ENCODE results near the gene ITPR1. TPM values are rescaled to one million over a fixed set of nuclear protein-coding genes. Genes with fewer than 3 reads are reported as not detected.

ITPR1 gene
- total RNA-seq, 1 experiment from 2014 or later: 48.5 TPM

- Histone ChIP-seq H3F3A (ENCODE audit: low read length, unreplicated experiment) (no peaks in the 10 kb centered on the region), H3K4me2 (ENCODE audit: low read length) (peak overlapping the region; percentile 91), H3K9me3 (ENCODE audit: low read length) (no peaks in the 10 kb centered on the region), H3K27me3 (ENCODE audit: low read length) (no peaks in the 10 kb centered on the region), H4K20me1 (ENCODE audit: low read length) (peaks cover 9% of the 10 kb centered on the region; the same call in 1 of the 2 replicates), H3K4me1 (ENCODE audit: insufficient read depth, low read length) (peaks cover 29% of the 10 kb centered on the region), H2AFZ (ENCODE audit: low read length) (peak overlapping the region; percentile 80), H3K9ac (ENCODE audit: low read length) (peak overlapping the region; percentile 31), H3K36me3 (ENCODE audit: low read depth, low read length) (no peaks in the 10 kb centered on the region), H3K27ac (ENCODE audit: low read length) (peak overlapping the region; percentile 31), H3K9me2 (replicated peaks; ENCODE audit: low read length) (no peaks in the 10 kb centered on the region), H3K4me3 (ENCODE audit: low read length) (peak overlapping the region; percentile 80), H3K79me2 (ENCODE audit: low read length) (peaks cover 29% of the 10 kb centered on the region; the same call in 1 of the 2 replicates)
- ChIA-PET CTCF (interaction anchor here (0.6 to 0.8 kb wide), 2 partner anchors 23 to 142 kb away, joined by 3 to 6 read pairs; no protein-coding TSS in a partner anchor), POLR2A (ENCODE audit: unreplicated experiment) (interaction anchor here (0.7 kb wide), 1 partner anchor 136 kb away, joined by 3 read pairs; no protein-coding TSS in a partner anchor)
- TF ChIP-seq EZH2 (IDR thresholded peaks at IDR 0.05; ENCODE audit: low read length, unreplicated experiment): no peak
- TF ChIP-seq EZH2phosphoT487 (IDR thresholded peaks at IDR 0.05; ENCODE audit: borderline replicate concordance, low read length): no peak
- TF ChIP-seq CTCF (conservative IDR thresholded peaks at IDR 0.05; ENCODE audit: low read depth, low read length): no peak
- intact Hi-C loops (cut with micrococcal nuclease): loop anchor here (1.0 kb wide), 1 partner anchor 141 kb away; no protein-coding TSS in a partner anchor
- BruUV-seq (replicated peaks): no TSS peak
- DNase-seq (no peak), ATAC-seq (no peak)
Measured at GRCh38 chr3:4491855-4492207, 1.3 kb upstream of the ITPR1 start.

- Histone ChIP-seq H2AFZ (ENCODE audit: low read length) (peak overlapping the region; percentile 80), H3K27ac (ENCODE audit: low read length) (peak overlapping the region; percentile 78), H3K79me2 (ENCODE audit: low read length) (peaks cover 29% of the 10 kb centered on the region; the same call in 1 of the 2 replicates), H3F3A (ENCODE audit: low read length, unreplicated experiment) (no peaks in the 10 kb centered on the region), H3K9me3 (ENCODE audit: low read length) (no peaks in the 10 kb centered on the region), H3K9me2 (replicated peaks; ENCODE audit: low read length) (no peaks in the 10 kb centered on the region), H3K27me3 (ENCODE audit: low read length) (no peaks in the 10 kb centered on the region), H3K4me3 (ENCODE audit: low read length) (peak overlapping the region; percentile 80), H3K36me3 (ENCODE audit: low read depth, low read length) (no peaks in the 10 kb centered on the region), H4K20me1 (ENCODE audit: low read length) (peaks cover 9% of the 10 kb centered on the region; the same call in 1 of the 2 replicates), H3K4me1 (ENCODE audit: insufficient read depth, low read length) (peaks cover 29% of the 10 kb centered on the region), H3K4me2 (ENCODE audit: low read length) (peak overlapping the region; percentile 91), H3K9ac (ENCODE audit: low read length) (peak overlapping the region; percentile 86)
- TF ChIP-seq EZH2phosphoT487 (IDR thresholded peaks at IDR 0.05; ENCODE audit: borderline replicate concordance, low read length) (no peak), CTCF (conservative IDR thresholded peaks at IDR 0.05; ENCODE audit: low read depth, low read length) (0 out of 2 replicates have a peak, but pooled peaks have one; percentile 24)
- intact Hi-C loops (cut with micrococcal nuclease): loop anchor here (1.0 kb wide), 6 partner anchors 25 to 141 kb away; partner anchors contain the start of gene SUMF1
- TSS peak; percentile 59 for BruUV-seq (replicated peaks)
- DNase-seq: peak; percentile 79
- ATAC-seq: peak; percentile 45
- ChIA-PET POLR2A (ENCODE audit: unreplicated experiment) (interaction anchor here (0.6 to 1.7 kb wide), 4 partner anchors 25 to 200 kb away, joined by 3 to 23 read pairs (median 4); partner anchors contain the start of gene SUMF1), CTCF (interaction anchor here (0.6 to 0.8 kb wide), 3 partner anchors 24 to 219 kb away, joined by 3 to 8 read pairs (median 6); no protein-coding TSS in a partner anchor)
Measured at GRCh38 chr3:4492208-4493013, 737 bp upstream of the ITPR1 start.
